ENCODE results near the gene ITPRIPL1.

DNA sequence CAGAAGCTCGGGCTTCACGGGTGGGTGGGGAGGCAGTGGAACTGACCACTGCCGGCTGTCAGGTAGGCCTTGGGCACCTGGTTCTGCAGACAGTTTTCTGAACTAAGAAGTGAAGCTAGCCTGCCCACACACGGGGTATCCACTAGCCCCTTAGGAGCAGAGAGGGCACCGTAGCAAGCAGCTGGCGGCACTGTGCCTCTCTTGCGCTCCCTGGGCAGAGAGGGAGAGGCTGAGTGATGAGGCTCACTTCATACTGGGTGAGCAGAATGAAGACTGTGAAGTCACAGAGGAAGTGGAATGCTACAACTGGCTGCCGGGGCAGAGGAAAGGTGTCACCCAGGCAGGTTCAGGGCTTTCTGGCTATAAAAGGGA lies 753 bp downstream of the ITPRIPL1 start:
- 0 out of 2 replicates have a peak, but pooled peaks have one; percentile 33 for TF ChIP-seq POLR2A (IDR thresholded peaks at IDR 0.05; ENCODE audit: low read depth, low read length)
- no peak for TF ChIP-seq POLR2AphosphoS5 (IDR thresholded peaks at IDR 0.05; ENCODE audit: low read depth, low read length)
- no peak for TF ChIP-seq TAF1 (IDR thresholded peaks at IDR 0.05; ENCODE audit: borderline replicate concordance, low read depth, low read length)
